Endodermal cell (in vitro differentiated cells): Measurements from ENCODE around the gene EPB41. TPM values are rescaled to one million over a fixed set of nuclear protein-coding genes. Genes with fewer than 3 reads are reported as not detected.

ENCODE experiments used
- DNase-seq: peaks from one replicate; pipeline ENCODE4 v3.0.0-alpha.2; 2017
- H3K27ac ChIP-seq: 2 replicates; pipeline ENCODE4 v1.5.1; 2013; ENCODE audit warnings: mild to moderate bottlenecking, low read depth, low read length, moderate library complexity
- H3K27me3 ChIP-seq: 2 replicates; pipeline ENCODE4 v1.6.1; 2013; ENCODE audit warnings: mild to moderate bottlenecking, low read length, moderate library complexity; ENCODE audit not compliant: insufficient read depth, control insufficient read depth, poor library complexity, severe bottlenecking
- H3K36me3 ChIP-seq: 2 replicates; pipeline ENCODE4 v1.7.0; 2013; ENCODE audit warnings: mild to moderate bottlenecking, low read length, moderate library complexity; ENCODE audit not compliant: control insufficient read depth, insufficient read depth
- H3K4me1 ChIP-seq: one replicate; pipeline ENCODE4 v1.7.0; 2013; ENCODE audit warnings: low read length; ENCODE audit not compliant: control insufficient read depth, insufficient read depth
- H3K4me3 ChIP-seq: 2 replicates; pipeline ENCODE4 v1.5.1; 2013; ENCODE audit warnings: mild to moderate bottlenecking, low read length, moderate library complexity
- H3K9ac ChIP-seq: 2 replicates; pipeline ENCODE4 v1.6.1; 2013; ENCODE audit warnings: mild to moderate bottlenecking, low read length, moderate library complexity; ENCODE audit not compliant: poor library complexity, severe bottlenecking; ENCODE audit errors: extremely low read depth
- H3K9me3 ChIP-seq: 2 replicates; pipeline ENCODE4 v1.6.1; 2013; ENCODE audit warnings: mild to moderate bottlenecking, low read length, moderate library complexity; ENCODE audit not compliant: control insufficient read depth
- H3K27ac Mint-ChIP-seq: 2 replicates; pipeline ENCODE4 v1.8.0; 2020; ENCODE audit warnings: mixed read lengths
- H3K27me3 Mint-ChIP-seq: 2 replicates; pipeline ENCODE4 v1.8.0; 2021; ENCODE audit warnings: mild to moderate bottlenecking, mixed read lengths; ENCODE audit not compliant: insufficient read depth
- H3K36me3 Mint-ChIP-seq: 2 replicates; pipeline ENCODE4 v1.8.0; 2020; ENCODE audit warnings: low read depth, mixed read lengths
- H3K4me1 Mint-ChIP-seq: 2 replicates; pipeline ENCODE4 v1.8.0; 2020; ENCODE audit warnings: mixed read lengths
- H3K4me3 Mint-ChIP-seq: 2 replicates; pipeline ENCODE4 v1.8.0; 2020; ENCODE audit warnings: mild to moderate bottlenecking, moderate library complexity, mixed read lengths
- H3K9me3 Mint-ChIP-seq: 2 replicates; pipeline ENCODE4 v1.8.0; 2020; ENCODE audit warnings: mild to moderate bottlenecking, mixed read lengths
- CTCF ChIP-seq: fragments of 200-600 bp; sonication (generic); conservative IDR thresholded peaks from 2 replicates; pipeline ENCODE4 v1.5.0; 2021; ENCODE audit warnings: antibody characterized with exemption, mild to moderate bottlenecking
- WGBS, 2 experiments: methylation state at CpG; one replicate each; pipeline versions ENCODE4 v1.1.5 to v1.1.7; 2013; ENCODE audit warnings: missing lambda C conversion rate in 2 of 2, mixed read lengths in 1 of 2; ENCODE audit not compliant: insufficient coverage in 1 of 2, insufficient read length in 1 of 2; 5-methylcytosine and 5-hydroxymethylcytosine counted together
- total RNA-seq, 2 donors: library from RNA; stranded (reverse); fragmentation: NEBNext Ultra II Directional in 1 of 2; extraction: Animal tissue kit (Norgen Biotek cat#: 25700) in 1 of 2; gene quantifications; 2 replicates in 1 of 2; 3 replicates in 1 of 2; pipeline ENCODE4 v1.2.1, GENCODE V29; 2021

EPB41 gene
- total RNA-seq, 2 donors from 2014 or later, result 60.3 to 91.0 TPM

- Histone ChIP-seq H3K27ac (no peak overlapping the region), H3K4me3 (no peak overlapping the region), H3K9ac (no peak overlapping the region), H3K4me1 (peaks cover 6% of the 10 kb centered on the region), H3K9me3 (no peaks in the 10 kb centered on the region), H3K27me3 (no peaks in the 10 kb centered on the region), H3K36me3 (no peaks in the 10 kb centered on the region)
- TF ChIP-seq CTCF, result no peak
- Mint-ChIP-seq H3K4me1 (peaks cover 18% of the 10 kb centered on the region), H3K27ac (peak overlapping the region; percentile 91), H3K9me3 (no peaks in the 10 kb centered on the region), H3K36me3 (peaks cover 2% of the 10 kb centered on the region), H3K4me3 (peak overlapping the region; percentile 79), H3K27me3 (peaks cover 5% of the 10 kb centered on the region)
- DNase-seq, result no peak
- WGBS, 2 experiments, result 76 to 85% methylated on average over 11 to 14 of the region's 14 CpGs
These were observed 210.9 kb downstream of the EPB41 start for GRCh38 chr1:29125237-29125641.

- H3K27me3 ChIP-seq, result no peaks in the 10 kb centered on the region
- no peak overlapping the region for H3K9ac ChIP-seq
- H3K9me3 ChIP-seq, result no peaks in the 10 kb centered on the region
- H3K4me1 Mint-ChIP-seq, result peaks cover 19% of the 10 kb centered on the region
- WGBS, 2 experiments, result 88 to 89% methylated on average over 6 of the region's 6 CpGs
- peak overlapping the region; percentile 79 for H3K4me3 Mint-ChIP-seq
- DNase-seq, result no peak
- no peak overlapping the region for H3K27ac ChIP-seq
- TF ChIP-seq CTCF, result no peak
- H3K27me3 Mint-ChIP-seq, result peaks cover 5% of the 10 kb centered on the region
- peaks cover under 1% of the 10 kb centered on the region for H3K4me1 ChIP-seq
- peaks cover under 1% of the 10 kb centered on the region for H3K36me3 Mint-ChIP-seq
- H3K9me3 Mint-ChIP-seq, result no peaks in the 10 kb centered on the region
- no peak overlapping the region for H3K4me3 ChIP-seq
- H3K36me3 ChIP-seq, result no peaks in the 10 kb centered on the region
- H3K27ac Mint-ChIP-seq, result peak overlapping the region; percentile 91
These were observed 211.4 kb downstream of the EPB41 start for GRCh38 chr1:29125788-29126187.

GRCh38 chr1:29126198-29126597, 211.8 kb downstream of the EPB41 start:
- no peaks in the 10 kb centered on the region for H3K9me3 Mint-ChIP-seq
- peak overlapping the region; percentile 79 for H3K4me3 Mint-ChIP-seq
- Histone ChIP-seq H3K36me3 (no peaks in the 10 kb centered on the region), H3K9me3 (no peaks in the 10 kb centered on the region), H3K27ac (no peak overlapping the region), H3K9ac (no peak overlapping the region), H3K4me1 (no peaks in the 10 kb centered on the region), H3K27me3 (no peaks in the 10 kb centered on the region), H3K4me3 (no peak overlapping the region)
- H3K27ac Mint-ChIP-seq, result peak overlapping the region; percentile 91
- WGBS, 2 experiments, result 94 to 96% methylated on average over 6 of the region's 6 CpGs
- no peak for TF ChIP-seq CTCF
- H3K36me3 Mint-ChIP-seq, result no peaks in the 10 kb centered on the region
- H3K27me3 Mint-ChIP-seq, result peaks cover 5% of the 10 kb centered on the region
- no peak for DNase-seq
- H3K4me1 Mint-ChIP-seq, result peaks cover 18% of the 10 kb centered on the region
